ENCODE data around the gene OR1L1. TPM values are rescaled to one million over a fixed set of nuclear protein-coding genes. Genes with fewer than 3 reads are reported as not detected.

OR1L1 gene
- total and polyA plus RNA-seq, 2 of the 8 experiments (the other 6 are each of a cell fraction or from before 2014, with no cell fraction given) = not detected

- no peak overlapping the region for H2AK5ac ChIP-seq (ENCODE audit: low read depth, low read length)
- no peak overlapping the region for H2AFZ ChIP-seq (ENCODE audit: low read length)
- no peak overlapping the region for H2BK120ac ChIP-seq (replicated peaks; ENCODE audit: low read depth, low read length)
- H3K4me1 ChIP-seq (replicated peaks in 1 of 4; ENCODE audit: control insufficient read depth in 3 of 4, insufficient read depth in 4 of 4, low read length in 3 of 4) = no peaks in the 10 kb centered on the region
- no peak overlapping the region for H3K14ac ChIP-seq (ENCODE audit: insufficient read length)
- H3K23ac ChIP-seq (ENCODE audit: insufficient read length) = no peak overlapping the region
- H3K56ac ChIP-seq (replicated peaks; ENCODE audit: insufficient read length, low read depth, low read length) = no peak overlapping the region
- CTCF ChIA-PET (ENCODE audit: partially characterized antibody) = no interaction called here
- 71% methylated on average over 7 of the region's 7 CpGs; no CpG with 5 or more reads in 1 of the 2 experiments for WGBS, 2 experiments (ENCODE audit: extremely low coverage in 1 of 2, insufficient coverage in 1 of 2, insufficient read length in 1 of 2, insufficient replicate concordance in 2 of 2, low coverage in 1 of 2, low lambda C conversion rate in 2 of 2, missing lambda C conversion rate in 1 of 2)
- no peak overlapping the region for H4K8ac ChIP-seq (ENCODE audit: extremely low read depth, insufficient read depth, low read length)
- H4K5ac ChIP-seq (ENCODE audit: insufficient read length, low read depth, low read length) = no peak overlapping the region
- no peak overlapping the region for H2BK5ac ChIP-seq (ENCODE audit: low read depth, low read length)
- H3K27ac ChIP-seq (ENCODE audit: low read depth, low read length) = no peak overlapping the region
- H2BK12ac ChIP-seq (ENCODE audit: low read depth, low read length) = no peak overlapping the region
- no peaks in the 10 kb centered on the region for H3K36me3 ChIP-seq (ENCODE audit: control insufficient read depth in 2 of 4, insufficient read depth in 4 of 4, low read length in 3 of 4)
- no peaks in the 10 kb centered on the region for H3K27me3 ChIP-seq (replicated peaks in 1 of 4; ENCODE audit: control insufficient read depth in 3 of 4, extremely low read depth in 1 of 4, insufficient read depth in 3 of 4, low read length in 3 of 4)
- POLR2A ChIA-PET (ENCODE audit: partially characterized antibody) = no interaction called here
- no peak overlapping the region for H3K9ac ChIP-seq (replicated peaks in 1 of 4; ENCODE audit: extremely low read depth in 1 of 4, low read depth in 3 of 4, low read length in 3 of 4)
- no peak overlapping the region for H3K4me2 ChIP-seq (ENCODE audit: insufficient read depth in 1 of 2, low read depth in 2 of 2, low read length in 2 of 2)
- no peak overlapping the region for H2BK20ac ChIP-seq (ENCODE audit: low read length)
- no peak overlapping the region for H3K4ac ChIP-seq (replicated peaks; ENCODE audit: insufficient read length, low read depth, low read length)
- H2BK15ac ChIP-seq (ENCODE audit: low read length) = no peak overlapping the region
- no peak overlapping the region for H4K91ac ChIP-seq (replicated peaks; ENCODE audit: insufficient read length, low read length)
- no peak for DNase-seq (ENCODE audit: low read depth in 1 of 2, low spot score in 2 of 2)
- no peaks in the 10 kb centered on the region for H3K23me2 ChIP-seq (ENCODE audit: low read depth, low read length)
- no peaks in the 10 kb centered on the region for H4K20me1 ChIP-seq (replicated peaks in 1 of 2; ENCODE audit: control insufficient read depth in 1 of 2, insufficient read depth in 2 of 2, low read length in 2 of 2)
- H3K79me1 ChIP-seq (ENCODE audit: low read depth, low read length) = no peaks in the 10 kb centered on the region
- FAIRE-seq = no peak
- H3K79me2 ChIP-seq (ENCODE audit: control insufficient read depth in 1 of 2, insufficient read depth in 2 of 2, low read length in 2 of 2) = no peaks in the 10 kb centered on the region
- peaks cover 37 to 56% of the 10 kb centered on the region in 2 experiments for H3K9me3 ChIP-seq (ENCODE audit: insufficient read depth in 2 of 2, low read depth in 1 of 2, low read length in 1 of 2)
- H3K4me3 ChIP-seq (ENCODE audit: extremely low read depth in 1 of 4, insufficient read depth in 2 of 4, low read depth in 3 of 4, low read length in 4 of 4) = no peak overlapping the region
- no peak overlapping the region for H3K18ac ChIP-seq (ENCODE audit: extremely low read depth, low read length)
- TF ChIP-seq POLR2A (IDR thresholded peaks at IDR 0.05; ENCODE audit: control extremely low read depth in 1 of 2, low read depth in 2 of 2, low read length in 2 of 2) (no peak), CREB1 (IDR thresholded peaks at IDR 0.05) (no peak), ATF2 (IDR thresholded peaks at IDR 0.05; ENCODE audit: low read length) (no peak), BRCA1 (IDR thresholded peaks at IDR 0.05; ENCODE audit: low read depth, low read length) (no peak), BACH1 (IDR thresholded peaks at IDR 0.05; ENCODE audit: low read length) (no peak), EGR1 (IDR thresholded peaks at IDR 0.05; ENCODE audit: borderline replicate concordance, low read depth, low read length) (no peak), BCL11A (IDR thresholded peaks at IDR 0.05; ENCODE audit: low read depth in 2 of 2, low read length in 2 of 2) (no peak), ZNF274 (IDR thresholded peaks at IDR 0.05; ENCODE audit: borderline replicate concordance, extremely low read depth, low read length) (no peak), KDM1A (IDR thresholded peaks at IDR 0.05; ENCODE audit: borderline replicate concordance, low read length) (no peak), TEAD4 (IDR thresholded peaks at IDR 0.05; ENCODE audit: low read depth, low read length) (no peak), KDM5A (IDR thresholded peaks at IDR 0.05; ENCODE audit: low read length) (no peak), GABPA (IDR thresholded peaks at IDR 0.05; ENCODE audit: borderline replicate concordance, insufficient read depth, low read length) (no peak), JUN (IDR thresholded peaks at IDR 0.05; ENCODE audit: low read depth, low read length) (no peak), POU5F1 (IDR thresholded peaks at IDR 0.05; ENCODE audit: low read depth, low read length) (no peak)
These were observed 41.5 kb upstream of the OR1L1 start for GRCh38 chr9:122619996-122620395.

All from H1 (cell line).